ENCODE data around the gene SRPK2.

- TF ChIP-seq POLR2A (IDR thresholded peaks at IDR 0.05) (no peak), CTCF (IDR thresholded peaks at IDR 0.05) (no peak)
Observed at GRCh38 chr7:105337529-105337928, 51.2 kb downstream of the SRPK2 start.

Measured in breast epithelium (tissue), 3 donors.